Lower leg skin (tissue), 4 donors: Measurements from ENCODE around the gene MYO1H. TPM values are rescaled to one million over a fixed set of nuclear protein-coding genes. Genes with fewer than 3 reads are reported as not detected.

Source experiments
- DNase-seq, 2 donors: peaks; one replicate each; pipeline ENCODE4 v3.0.0-alpha.2; 2019; ENCODE audit warnings: low spot score in 2 of 2
- H3K4me3 ChIP-seq: fragments of 200-600 bp; sonication (generic); 2 replicates; pipeline ENCODE4 v1.5.1; 2017; ENCODE audit warnings: mild to moderate bottlenecking, low read depth; ENCODE audit not compliant: poor library complexity, severe bottlenecking
- POLR2A ChIP-seq, 2 donors: fragments of 450-650 bp; IDR thresholded peaks; one replicate each; pipeline ENCODE4 v1.6.1; 2016 to 2017; ENCODE audit warnings: antibody characterized with exemption in 2 of 2, mild to moderate bottlenecking in 1 of 2, moderate library complexity in 1 of 2
- WGBS, 2 donors: methylation state at CpG; one replicate each; pipeline ENCODE4 v1.1.5; 2018; 5-methylcytosine and 5-hydroxymethylcytosine counted together
- intact Hi-C: fragments of 100-400 bp; cut with DNase I; formaldehyde crosslinking; loops from one replicate; pipeline ENCODE4 v1.15.0; 2023; ENCODE audit warnings: low total_unique reads
- total RNA-seq, 4 donors: library from RNA; depleted of rRNA; stranded (reverse); fragments of >200 nt; gene quantifications; one replicate each; pipeline ENCODE4 v1.1.0, GENCODE V29; 2016
- TF ChIP-seq, protein P1 (sequence below), 3 donors: fragments of 450-650 bp; IDR thresholded peaks; one replicate each; pipeline ENCODE4 v1.5.1; 2016; ENCODE audit warnings: antibody characterized with exemption in 3 of 3, mild to moderate bottlenecking in 3 of 3, moderate library complexity in 2 of 3

MYO1H gene
- total RNA-seq, 4 donors from 2014 or later = 0.20 to 0.75 TPM; not detected in 2

DNA sequence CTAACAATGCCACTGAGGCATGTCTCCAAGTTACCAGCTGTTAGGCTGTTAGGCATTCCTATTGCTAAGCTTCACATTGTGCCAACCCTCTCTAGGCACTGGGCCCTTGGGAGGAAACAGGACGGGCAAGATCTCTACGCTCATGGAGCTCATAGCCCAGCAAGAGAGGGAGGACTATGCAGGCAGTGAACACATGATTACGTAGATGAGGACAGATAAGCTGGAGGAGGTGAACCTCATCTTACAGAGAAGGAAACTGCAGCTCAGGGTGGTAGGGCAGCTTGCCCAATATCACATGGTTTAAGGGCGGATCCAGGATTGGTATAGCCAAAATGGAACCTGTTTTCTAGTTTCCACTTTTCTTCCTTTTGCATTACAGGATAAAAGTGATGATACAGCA, 137.5 kb downstream of the MYO1H start:
- WGBS, 2 donors = 74 to 75% methylated on average over 4 of the region's 4 CpGs
- H3K4me3 ChIP-seq = no peak overlapping the region
- intact Hi-C loops = no loop called here
- no peak for TF ChIP-seq POLR2A (IDR thresholded peaks at IDR 0.05)
- TF ChIP-seq, protein P1, sequence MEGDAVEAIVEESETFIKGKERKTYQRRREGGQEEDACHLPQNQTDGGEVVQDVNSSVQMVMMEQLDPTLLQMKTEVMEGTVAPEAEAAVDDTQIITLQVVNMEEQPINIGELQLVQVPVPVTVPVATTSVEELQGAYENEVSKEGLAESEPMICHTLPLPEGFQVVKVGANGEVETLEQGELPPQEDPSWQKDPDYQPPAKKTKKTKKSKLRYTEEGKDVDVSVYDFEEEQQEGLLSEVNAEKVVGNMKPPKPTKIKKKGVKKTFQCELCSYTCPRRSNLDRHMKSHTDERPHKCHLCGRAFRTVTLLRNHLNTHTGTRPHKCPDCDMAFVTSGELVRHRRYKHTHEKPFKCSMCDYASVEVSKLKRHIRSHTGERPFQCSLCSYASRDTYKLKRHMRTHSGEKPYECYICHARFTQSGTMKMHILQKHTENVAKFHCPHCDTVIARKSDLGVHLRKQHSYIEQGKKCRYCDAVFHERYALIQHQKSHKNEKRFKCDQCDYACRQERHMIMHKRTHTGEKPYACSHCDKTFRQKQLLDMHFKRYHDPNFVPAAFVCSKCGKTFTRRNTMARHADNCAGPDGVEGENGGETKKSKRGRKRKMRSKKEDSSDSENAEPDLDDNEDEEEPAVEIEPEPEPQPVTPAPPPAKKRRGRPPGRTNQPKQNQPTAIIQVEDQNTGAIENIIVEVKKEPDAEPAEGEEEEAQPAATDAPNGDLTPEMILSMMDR (IDR thresholded peaks at IDR 0.05) = no peak
- no peak for DNase-seq

DNA sequence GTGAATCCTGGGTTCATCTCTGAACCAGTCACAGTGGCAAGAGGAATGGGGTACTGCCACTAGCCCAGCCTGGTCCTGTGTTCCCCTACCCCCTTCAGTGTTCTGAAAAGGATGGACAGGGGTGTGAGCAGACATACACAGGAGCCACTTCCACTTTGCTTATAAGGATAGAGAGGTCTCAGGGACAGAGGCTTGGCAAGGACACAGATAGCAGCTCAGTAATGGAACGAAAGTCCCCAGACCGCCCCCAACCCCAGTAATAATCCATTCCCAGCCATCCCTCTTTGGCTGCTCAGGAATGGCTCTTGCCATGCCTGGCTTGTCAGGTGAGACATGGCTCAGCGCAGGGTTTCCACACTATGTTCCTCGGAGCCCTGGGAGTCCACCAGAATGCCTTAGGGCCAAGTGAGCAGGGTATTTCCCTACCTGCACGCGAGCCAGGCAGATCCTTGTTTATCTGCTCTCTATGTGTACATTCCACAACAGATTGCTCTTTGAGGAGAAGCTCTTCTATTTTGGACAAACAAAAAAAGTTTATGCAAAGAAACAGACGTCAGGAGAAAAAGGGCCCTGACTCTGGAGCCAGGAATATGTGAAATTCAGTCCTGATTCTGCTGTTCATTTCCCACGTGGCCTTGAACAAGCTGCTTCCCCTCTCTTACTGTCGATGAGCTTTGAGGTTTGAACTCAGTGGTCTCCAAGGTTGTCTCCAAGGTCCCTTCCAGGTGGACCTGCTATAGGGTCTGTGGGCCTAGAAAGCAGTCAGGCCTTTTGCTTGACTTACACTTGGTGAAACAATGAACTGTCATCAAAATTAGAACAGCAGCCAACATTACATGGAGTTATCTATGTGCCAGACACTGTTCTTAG, 139.7 kb downstream of the MYO1H start:
- 87 to 93% methylated on average over 9 of the region's 9 CpGs for WGBS, 2 donors
- no peak for DNase-seq
- intact Hi-C loops = no loop called here
- H3K4me3 ChIP-seq = no peak overlapping the region
- TF ChIP-seq, protein P1 (IDR thresholded peaks at IDR 0.05) = no peak
- TF ChIP-seq POLR2A (IDR thresholded peaks at IDR 0.05) = no peak

- TF ChIP-seq, protein P1 (IDR thresholded peaks at IDR 0.05) = no peak
- no peak for TF ChIP-seq POLR2A (IDR thresholded peaks at IDR 0.05)
- no peak for DNase-seq
- no peak overlapping the region for H3K4me3 ChIP-seq
- intact Hi-C loops = no loop called here
- 79 to 82% methylated on average over 7 of the region's 7 CpGs for WGBS, 2 donors
Observed at GRCh38 chr12:109488051-109488665, 140.5 kb downstream of the MYO1H start.

DNA sequence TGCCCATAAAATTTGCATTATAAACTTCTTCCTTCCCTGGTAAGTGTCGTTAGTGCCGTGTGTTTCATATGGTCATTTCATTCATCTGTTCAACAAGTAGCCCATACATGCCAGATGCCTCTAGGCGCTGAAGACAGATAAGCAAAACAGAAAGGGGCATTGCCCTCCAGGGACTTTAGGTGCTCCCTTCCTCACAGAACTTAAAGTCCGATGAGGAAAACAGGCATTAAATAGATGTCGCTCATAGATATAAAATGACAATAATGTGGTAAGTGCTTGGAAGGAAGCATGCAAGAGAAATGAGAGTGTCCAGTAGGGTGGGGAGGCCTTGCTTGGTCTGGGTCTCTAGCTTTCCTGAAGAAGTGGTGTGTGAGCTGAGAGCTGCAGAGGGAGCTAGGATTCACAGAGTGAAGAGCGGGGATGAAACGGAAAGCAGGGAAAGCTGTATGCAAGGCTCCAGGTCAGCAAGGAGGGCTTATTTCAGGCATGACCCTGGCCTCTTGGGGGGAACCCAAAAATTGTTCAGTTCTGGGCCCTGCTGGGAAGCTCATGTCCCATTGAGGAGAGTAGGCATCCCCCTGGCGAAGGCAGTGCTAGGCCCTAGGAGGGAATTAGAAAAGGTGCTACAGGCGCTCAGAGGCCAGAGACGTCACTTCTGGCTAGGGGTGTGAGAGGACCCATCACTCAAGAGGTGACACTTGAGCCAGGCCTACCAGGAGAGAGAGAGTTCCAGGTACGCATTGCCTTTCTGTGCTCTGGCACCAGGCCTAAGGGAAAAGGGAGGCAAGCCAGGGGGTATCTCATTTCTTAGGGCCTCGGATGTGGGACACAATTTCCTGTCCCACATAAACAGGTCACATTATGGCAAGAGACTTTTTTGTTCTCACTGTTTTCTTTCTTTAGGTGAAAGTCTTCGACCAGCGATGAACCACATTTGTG, 141.6 kb downstream of the MYO1H start:
- H3K4me3 ChIP-seq = no peak overlapping the region
- TF ChIP-seq, protein P1 (IDR thresholded peaks at IDR 0.05) = no peak
- TF ChIP-seq POLR2A (IDR thresholded peaks at IDR 0.05) = no peak
- WGBS, 2 donors = 93 to 94% methylated on average over 14 of the region's 14 CpGs
- intact Hi-C loops = no loop called here
- no peak for DNase-seq

- 84% methylated on average over 1 of the region's 1 CpG for WGBS, 2 donors
- TF ChIP-seq POLR2A (IDR thresholded peaks at IDR 0.05) = no peak
- TF ChIP-seq, protein P1 (IDR thresholded peaks at IDR 0.05) = no peak
- DNase-seq = no peak
- H3K4me3 ChIP-seq = no peak overlapping the region
- intact Hi-C loops = no loop called here
Observed at GRCh38 chr12:109489955-109490565, 142.4 kb downstream of the MYO1H start.
